H1 (cell line): ENCODE data around the gene MAPRE3. TPM values are rescaled to one million over a fixed set of nuclear protein-coding genes. Genes with fewer than 3 reads are reported as not detected.

ENCODE experiments used
- GABPA ChIP-seq: IDR thresholded peaks from 2 replicates; pipeline ENCODE4 v1.6.1; 2011; ENCODE audit warnings: mild to moderate bottlenecking, low read length, moderate library complexity, borderline replicate concordance; ENCODE audit not compliant: insufficient read depth
- polyA plus RNA-seq, 7 experiments: library from polyadenylated mRNA; depleted of rRNA in 3 of 7; stranded (reverse) in 5 of 7; unstranded in 2 of 7; fragments of >200 nt in 5 of 7; fragments of 200-250 nt in 2 of 7; gene quantifications; 1 replicate in 5 of 7; 2 replicates in 1 of 7; 4 replicates in 1 of 7; pipeline versions ENCODE4 v1.2.1 to v1.2.3, GENCODE V29; 2011 to 2013; ENCODE audit warnings: missing spikeins in 2 of 7, mixed read lengths in 2 of 7
- total RNA-seq: library from RNA; stranded (reverse); fragmentation: NEBNext Ultra II Directional; extraction: Animal tissue kit (Norgen Biotek cat#: 25700); gene quantifications from 2 replicates; pipeline ENCODE4 v1.2.1, GENCODE V29; 2021
- TF ChIP-seq, protein P1 (sequence below): fragments of 300-600 bp; sonication (generic); IDR thresholded peaks from 2 replicates; pipeline ENCODE4 v1.7.1; 2012; ENCODE audit warnings: low read length, moderate library complexity, mild to moderate bottlenecking, inconsistent platforms; ENCODE audit not compliant: insufficient replicate concordance

MAPRE3 gene
- total and polyA plus RNA-seq, 2 of the 8 experiments (the other 6 are each of a cell fraction or from before 2014, with no cell fraction given) = 4.9 to 6.6 TPM

DNA sequence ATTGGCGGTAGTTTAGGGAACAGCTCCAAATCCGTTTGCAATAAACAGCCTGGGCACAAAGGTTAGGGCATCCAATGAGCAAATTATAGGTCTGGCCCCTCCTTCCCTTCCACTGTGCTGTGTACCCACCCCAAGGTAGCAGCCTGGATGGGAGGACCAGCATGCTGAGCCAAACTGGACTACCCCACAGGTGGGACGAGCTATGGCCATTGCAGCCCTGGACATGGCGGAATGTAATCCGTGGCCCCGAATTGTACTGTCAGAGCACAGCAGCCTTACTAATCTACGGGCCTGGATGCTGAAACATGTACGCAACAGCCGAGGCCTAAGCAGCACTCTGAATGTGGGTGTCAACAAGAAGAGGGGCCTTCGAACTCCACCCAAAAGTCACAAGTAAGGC, 87.8 kb downstream of the MAPRE3 start (continued):
- TF ChIP-seq, protein P1, sequence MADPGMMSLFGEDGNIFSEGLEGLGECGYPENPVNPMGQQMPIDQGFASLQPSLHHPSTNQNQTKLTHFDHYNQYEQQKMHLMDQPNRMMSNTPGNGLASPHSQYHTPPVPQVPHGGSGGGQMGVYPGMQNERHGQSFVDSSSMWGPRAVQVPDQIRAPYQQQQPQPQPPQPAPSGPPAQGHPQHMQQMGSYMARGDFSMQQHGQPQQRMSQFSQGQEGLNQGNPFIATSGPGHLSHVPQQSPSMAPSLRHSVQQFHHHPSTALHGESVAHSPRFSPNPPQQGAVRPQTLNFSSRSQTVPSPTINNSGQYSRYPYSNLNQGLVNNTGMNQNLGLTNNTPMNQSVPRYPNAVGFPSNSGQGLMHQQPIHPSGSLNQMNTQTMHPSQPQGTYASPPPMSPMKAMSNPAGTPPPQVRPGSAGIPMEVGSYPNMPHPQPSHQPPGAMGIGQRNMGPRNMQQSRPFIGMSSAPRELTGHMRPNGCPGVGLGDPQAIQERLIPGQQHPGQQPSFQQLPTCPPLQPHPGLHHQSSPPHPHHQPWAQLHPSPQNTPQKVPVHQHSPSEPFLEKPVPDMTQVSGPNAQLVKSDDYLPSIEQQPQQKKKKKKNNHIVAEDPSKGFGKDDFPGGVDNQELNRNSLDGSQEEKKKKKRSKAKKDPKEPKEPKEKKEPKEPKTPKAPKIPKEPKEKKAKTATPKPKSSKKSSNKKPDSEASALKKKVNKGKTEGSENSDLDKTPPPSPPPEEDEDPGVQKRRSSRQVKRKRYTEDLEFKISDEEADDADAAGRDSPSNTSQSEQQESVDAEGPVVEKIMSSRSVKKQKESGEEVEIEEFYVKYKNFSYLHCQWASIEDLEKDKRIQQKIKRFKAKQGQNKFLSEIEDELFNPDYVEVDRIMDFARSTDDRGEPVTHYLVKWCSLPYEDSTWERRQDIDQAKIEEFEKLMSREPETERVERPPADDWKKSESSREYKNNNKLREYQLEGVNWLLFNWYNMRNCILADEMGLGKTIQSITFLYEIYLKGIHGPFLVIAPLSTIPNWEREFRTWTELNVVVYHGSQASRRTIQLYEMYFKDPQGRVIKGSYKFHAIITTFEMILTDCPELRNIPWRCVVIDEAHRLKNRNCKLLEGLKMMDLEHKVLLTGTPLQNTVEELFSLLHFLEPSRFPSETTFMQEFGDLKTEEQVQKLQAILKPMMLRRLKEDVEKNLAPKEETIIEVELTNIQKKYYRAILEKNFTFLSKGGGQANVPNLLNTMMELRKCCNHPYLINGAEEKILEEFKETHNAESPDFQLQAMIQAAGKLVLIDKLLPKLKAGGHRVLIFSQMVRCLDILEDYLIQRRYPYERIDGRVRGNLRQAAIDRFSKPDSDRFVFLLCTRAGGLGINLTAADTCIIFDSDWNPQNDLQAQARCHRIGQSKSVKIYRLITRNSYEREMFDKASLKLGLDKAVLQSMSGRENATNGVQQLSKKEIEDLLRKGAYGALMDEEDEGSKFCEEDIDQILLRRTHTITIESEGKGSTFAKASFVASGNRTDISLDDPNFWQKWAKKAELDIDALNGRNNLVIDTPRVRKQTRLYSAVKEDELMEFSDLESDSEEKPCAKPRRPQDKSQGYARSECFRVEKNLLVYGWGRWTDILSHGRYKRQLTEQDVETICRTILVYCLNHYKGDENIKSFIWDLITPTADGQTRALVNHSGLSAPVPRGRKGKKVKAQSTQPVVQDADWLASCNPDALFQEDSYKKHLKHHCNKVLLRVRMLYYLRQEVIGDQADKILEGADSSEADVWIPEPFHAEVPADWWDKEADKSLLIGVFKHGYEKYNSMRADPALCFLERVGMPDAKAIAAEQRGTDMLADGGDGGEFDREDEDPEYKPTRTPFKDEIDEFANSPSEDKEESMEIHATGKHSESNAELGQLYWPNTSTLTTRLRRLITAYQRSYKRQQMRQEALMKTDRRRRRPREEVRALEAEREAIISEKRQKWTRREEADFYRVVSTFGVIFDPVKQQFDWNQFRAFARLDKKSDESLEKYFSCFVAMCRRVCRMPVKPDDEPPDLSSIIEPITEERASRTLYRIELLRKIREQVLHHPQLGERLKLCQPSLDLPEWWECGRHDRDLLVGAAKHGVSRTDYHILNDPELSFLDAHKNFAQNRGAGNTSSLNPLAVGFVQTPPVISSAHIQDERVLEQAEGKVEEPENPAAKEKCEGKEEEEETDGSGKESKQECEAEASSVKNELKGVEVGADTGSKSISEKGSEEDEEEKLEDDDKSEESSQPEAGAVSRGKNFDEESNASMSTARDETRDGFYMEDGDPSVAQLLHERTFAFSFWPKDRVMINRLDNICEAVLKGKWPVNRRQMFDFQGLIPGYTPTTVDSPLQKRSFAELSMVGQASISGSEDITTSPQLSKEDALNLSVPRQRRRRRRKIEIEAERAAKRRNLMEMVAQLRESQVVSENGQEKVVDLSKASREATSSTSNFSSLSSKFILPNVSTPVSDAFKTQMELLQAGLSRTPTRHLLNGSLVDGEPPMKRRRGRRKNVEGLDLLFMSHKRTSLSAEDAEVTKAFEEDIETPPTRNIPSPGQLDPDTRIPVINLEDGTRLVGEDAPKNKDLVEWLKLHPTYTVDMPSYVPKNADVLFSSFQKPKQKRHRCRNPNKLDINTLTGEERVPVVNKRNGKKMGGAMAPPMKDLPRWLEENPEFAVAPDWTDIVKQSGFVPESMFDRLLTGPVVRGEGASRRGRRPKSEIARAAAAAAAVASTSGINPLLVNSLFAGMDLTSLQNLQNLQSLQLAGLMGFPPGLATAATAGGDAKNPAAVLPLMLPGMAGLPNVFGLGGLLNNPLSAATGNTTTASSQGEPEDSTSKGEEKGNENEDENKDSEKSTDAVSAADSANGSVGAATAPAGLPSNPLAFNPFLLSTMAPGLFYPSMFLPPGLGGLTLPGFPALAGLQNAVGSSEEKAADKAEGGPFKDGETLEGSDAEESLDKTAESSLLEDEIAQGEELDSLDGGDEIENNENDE = no peak
- no peak for TF ChIP-seq GABPA
